GM19438 (cell line): ENCODE measurements around the gene TFR2.
"Not testable (repeated sequence)": the region's sequence is repeated elsewhere in the genome, so short reads cannot be mapped to it uniquely, and the experiment has no call there.

Experiments used
- ATAC-seq: cut with Tn5 transposase; IDR thresholded peaks from one replicate; pipeline ENCODE4 v1.9.1; 2021; ENCODE audit warnings: low read depth; ENCODE audit not compliant: unreplicated experiment

The TFR2 gene

GRCh38 chr7:100679129-100679926 lies 38.0 kb upstream of the TFR2 start:
- ATAC-seq = no peak

- no peak for ATAC-seq
Observed at GRCh38 chr7:100678291-100678984, 37.1 kb upstream of the TFR2 start.

GRCh38 chr7:100677308-100678267 lies 36.2 kb upstream of the TFR2 start:
- no peak for ATAC-seq

- no peak for ATAC-seq
Observed at GRCh38 chr7:100676501-100677306, 35.4 kb upstream of the TFR2 start.

GRCh38 chr7:100675581-100676350 lies 34.4 kb upstream of the TFR2 start:
- ATAC-seq = peak; percentile 30

GRCh38 chr7:100675105-100675451 lies 33.7 kb upstream of the TFR2 start:
- ATAC-seq = no peak

GRCh38 chr7:100674411-100675104 lies 33.2 kb upstream of the TFR2 start:
- ATAC-seq = no peak

GRCh38 chr7:100673942-100674410 lies 32.6 kb upstream of the TFR2 start:
- ATAC-seq = no peak

GRCh38 chr7:100673302-100673941 lies 32.1 kb upstream of the TFR2 start, which contains the start of gene GNB2:
GNB2 (plus strand) TSS chr7:100673740; CDS start chr7:100676266, 2,526 bp downstream.
- peak; percentile 59 for ATAC-seq

- no peak for ATAC-seq
Observed at GRCh38 chr7:100671353-100672327, 30.3 kb upstream of the TFR2 start.

GRCh38 chr7:100670074-100670473 lies 28.7 kb upstream of the TFR2 start:
- no peak for ATAC-seq

GRCh38 chr7:100669106-100669505 lies 27.8 kb upstream of the TFR2 start:
- not testable (repeated sequence) for ATAC-seq

- ATAC-seq = no peak
Observed at GRCh38 chr7:100668069-100668449, 26.7 kb upstream of the TFR2 start.

- no peak for ATAC-seq
Observed at GRCh38 chr7:100667331-100668068, 26.1 kb upstream of the TFR2 start.

GRCh38 chr7:100665168-100665726 lies 23.9 kb upstream of the TFR2 start:
- no peak for ATAC-seq

GRCh38 chr7:100662194-100662776 lies 20.9 kb upstream of the TFR2 start:
- not testable (repeated sequence) for ATAC-seq
